DOHH2 (cell line): ENCODE data around the gene PITPNM3.

Experiments
- H3F3A ChIP-seq: fragments of 200-600 bp; sonication (generic), shearing (Covaris generic); 2 replicates; pipeline ENCODE4 v1.6.0; 2016; ENCODE audit warnings: antibody characterized with exemption, mild to moderate bottlenecking; ENCODE audit not compliant: control insufficient read depth, insufficient read depth
- H3K27ac ChIP-seq: fragments of 200-600 bp; sonication (generic); 2 replicates; pipeline ENCODE4 v1.5.1; 2014; ENCODE audit warnings: low read depth, mild to moderate bottlenecking, low read length, moderate library complexity
- H3K27me3 ChIP-seq: fragments of 200-600 bp; sonication (generic); 2 replicates; pipeline ENCODE4 v1.6.1; 2014; ENCODE audit warnings: mild to moderate bottlenecking, low read length, mixed read lengths; ENCODE audit not compliant: control insufficient read depth
- H3K36me3 ChIP-seq: fragments of 200-600 bp; sonication (generic); 2 replicates; pipeline ENCODE4 v1.6.1; 2014; ENCODE audit warnings: mild to moderate bottlenecking, low read length, moderate library complexity, mixed read lengths; ENCODE audit not compliant: control insufficient read depth
- H3K4me1 ChIP-seq: fragments of 200-600 bp; sonication (generic); 2 replicates; pipeline ENCODE4 v1.6.1; 2014; ENCODE audit warnings: mild to moderate bottlenecking, low read length, mixed read lengths; ENCODE audit not compliant: control insufficient read depth
- H3K4me2 ChIP-seq: fragments of 200-600 bp; sonication (generic); 2 replicates; pipeline ENCODE4 v1.6.0; 2014; ENCODE audit warnings: mild to moderate bottlenecking, low read length, moderate library complexity
- H3K4me3 ChIP-seq: fragments of 200-600 bp; sonication (generic); 2 replicates; pipeline ENCODE4 v1.5.1; 2014; ENCODE audit warnings: mild to moderate bottlenecking, low read length, mixed read lengths
- H3K79me2 ChIP-seq: fragments of 200-600 bp; sonication (generic); 2 replicates; pipeline ENCODE4 v1.6.1; 2014; ENCODE audit warnings: mild to moderate bottlenecking, low read length, mixed read lengths; ENCODE audit not compliant: control insufficient read depth
- H3K9me2 ChIP-seq: fragments of 200-600 bp; sonication (generic); replicated peaks from 2 replicates; pipeline ENCODE4 v1.6.1; 2014; ENCODE audit warnings: mild to moderate bottlenecking, low read length, mixed read lengths; ENCODE audit not compliant: control insufficient read depth
- H3K9me3 ChIP-seq: fragments of 200-600 bp; sonication (generic); 2 replicates; pipeline ENCODE4 v1.6.1; 2014; ENCODE audit warnings: antibody characterized with exemption, low read length, mixed read lengths; ENCODE audit not compliant: control insufficient read depth, insufficient read depth
- H4K20me1 ChIP-seq: fragments of 200-600 bp; sonication (generic); 2 replicates; pipeline ENCODE4 v1.6.0; 2014; ENCODE audit warnings: low read depth, mild to moderate bottlenecking, antibody characterized with exemption, low read length, moderate library complexity; ENCODE audit not compliant: control insufficient read depth, insufficient read depth
- CTCF ChIP-seq: fragments of 200-600 bp; sonication (generic); IDR thresholded peaks from one replicate; pipeline ENCODE4 v1.5.1; 2014; ENCODE audit warnings: antibody characterized with exemption, mild to moderate bottlenecking, low read depth, low read length; ENCODE audit not compliant: poor library complexity, severe bottlenecking
- EZH2phosphoT487 ChIP-seq: fragments of 200-600 bp; sonication (generic); IDR thresholded peaks from 2 replicates; pipeline ENCODE4 v1.6.1; 2017; ENCODE audit warnings: borderline replicate concordance, mild to moderate bottlenecking, antibody characterized with exemption, low read length, moderate library complexity, mixed read lengths

Gene PITPNM3

GRCh38 chr17:6494239-6494941, 62.0 kb downstream of the PITPNM3 start:
- Histone ChIP-seq H3K4me2 (no peak overlapping the region), H3K9me3 (no peaks in the 10 kb centered on the region), H3K79me2 (no peaks in the 10 kb centered on the region), H3K36me3 (no peaks in the 10 kb centered on the region), H3K4me1 (peaks cover 20% of the 10 kb centered on the region), H3K27me3 (no peaks in the 10 kb centered on the region; the same call in 1 of the 2 replicates), H3F3A (no peaks in the 10 kb centered on the region), H3K9me2 (no peaks in the 10 kb centered on the region), H3K27ac (no peak overlapping the region), H4K20me1 (no peaks in the 10 kb centered on the region), H3K4me3 (no peak overlapping the region)
- TF ChIP-seq CTCF (no peak), EZH2phosphoT487 (no peak)

DNA sequence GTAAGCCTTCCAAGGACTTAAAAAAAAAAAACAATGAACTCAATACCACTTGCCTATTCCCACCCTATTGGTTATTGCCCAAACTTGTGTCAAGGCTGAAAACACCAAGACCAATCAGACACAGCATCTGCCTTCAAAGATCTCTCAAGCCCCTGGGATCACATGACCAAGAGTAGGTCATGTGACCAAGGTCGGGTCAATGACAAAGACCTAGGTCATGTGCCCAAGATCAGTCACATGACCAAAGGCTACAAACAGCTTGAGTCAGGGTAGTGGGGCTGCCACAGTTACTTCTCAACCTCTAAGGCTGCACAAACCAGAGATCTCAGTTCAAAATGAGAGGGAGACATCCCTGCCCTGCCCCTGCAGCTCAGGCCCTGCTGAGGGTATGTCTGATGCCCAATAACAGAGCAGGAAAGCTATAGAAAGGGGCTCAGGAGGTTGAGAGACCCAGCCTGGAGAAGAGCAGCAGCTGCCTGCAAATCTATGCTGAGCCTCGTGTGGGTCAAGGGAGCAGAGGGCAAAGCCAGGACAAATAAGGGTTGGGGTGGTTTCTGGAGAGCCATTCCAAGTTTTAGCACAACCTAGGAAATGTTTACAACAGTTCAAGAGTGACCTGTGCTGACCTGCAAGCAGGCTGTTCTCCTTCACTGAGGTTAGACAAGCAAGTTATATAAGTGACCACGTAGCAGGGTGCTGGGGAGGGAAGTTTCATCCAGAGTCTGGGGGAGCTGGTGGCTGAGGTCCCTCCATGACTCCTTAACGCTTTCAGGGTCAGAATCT, 63.3 kb downstream of the PITPNM3 start:
- no peak overlapping the region for H3K4me2 ChIP-seq
- no peak overlapping the region for H3K27ac ChIP-seq
- no peaks in the 10 kb centered on the region for H3F3A ChIP-seq
- peaks cover 20% of the 10 kb centered on the region for H3K4me1 ChIP-seq
- no peaks in the 10 kb centered on the region for H3K9me3 ChIP-seq
- TF ChIP-seq EZH2phosphoT487, result no peak
- no peak for TF ChIP-seq CTCF
- no peaks in the 10 kb centered on the region for H3K79me2 ChIP-seq
- no peak overlapping the region for H3K4me3 ChIP-seq
- no peaks in the 10 kb centered on the region for H3K9me2 ChIP-seq
- no peaks in the 10 kb centered on the region for H3K36me3 ChIP-seq
- H3K27me3 ChIP-seq, result no peaks in the 10 kb centered on the region; the same call in 1 of the 2 replicates
- no peaks in the 10 kb centered on the region for H4K20me1 ChIP-seq

DNA sequence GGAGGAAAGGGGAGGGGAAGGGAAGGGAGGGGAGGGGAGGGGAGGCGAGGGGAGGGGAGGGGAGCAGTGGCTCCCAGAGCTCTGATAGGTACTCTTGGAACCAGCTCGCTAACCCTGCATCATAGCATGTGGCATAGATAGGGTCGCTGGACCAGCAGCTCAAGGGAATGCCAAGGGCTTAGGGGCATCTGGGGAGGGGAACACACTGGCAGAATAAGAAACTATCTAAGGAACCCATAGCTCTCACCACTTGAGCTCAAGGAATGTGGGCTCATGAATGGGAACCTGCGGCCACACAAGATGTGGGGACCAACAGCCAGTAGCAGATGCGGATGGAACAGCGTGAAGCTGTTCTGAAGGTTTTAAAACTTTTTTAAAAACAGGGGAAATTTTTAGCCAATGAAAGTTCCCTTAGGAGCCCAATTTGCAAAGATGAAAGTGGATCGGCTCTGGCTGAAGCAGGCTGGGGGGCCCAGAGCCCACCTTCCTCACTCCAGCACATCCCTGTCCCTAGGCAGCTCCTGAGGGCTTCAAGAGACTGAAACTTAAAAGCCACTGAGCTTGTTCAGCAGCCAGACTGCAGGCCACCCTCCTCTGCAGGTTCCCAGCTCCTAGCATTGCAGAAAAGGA, 65.2 kb downstream of the PITPNM3 start:
- no peaks in the 10 kb centered on the region for H4K20me1 ChIP-seq
- H3F3A ChIP-seq, result no peaks in the 10 kb centered on the region
- H3K4me1 ChIP-seq, result peaks cover 9% of the 10 kb centered on the region
- H3K9me2 ChIP-seq, result no peaks in the 10 kb centered on the region
- H3K9me3 ChIP-seq, result no peaks in the 10 kb centered on the region
- H3K27ac ChIP-seq, result no peak overlapping the region
- TF ChIP-seq CTCF (no peak), EZH2phosphoT487 (no peak)
- no peak overlapping the region for H3K4me2 ChIP-seq
- no peaks in the 10 kb centered on the region for H3K79me2 ChIP-seq
- peaks cover 2% of the 10 kb centered on the region; the same call in 1 of the 2 replicates for H3K27me3 ChIP-seq
- no peak overlapping the region for H3K4me3 ChIP-seq
- H3K36me3 ChIP-seq, result no peaks in the 10 kb centered on the region
